ENCODE results near the gene FAM83E. TPM values are rescaled to one million over a fixed set of nuclear protein-coding genes. Genes with fewer than 3 reads are reported as not detected.

The FAM83E gene
- total RNA-seq (2014; rRNA removed; shearing (Covaris generic)) (2.3 and 4.5 TPM in 2 replicates), polyA plus RNA-seq (2016; fragmentation: Nextera tagmentation; extraction: Ambion mirVana) (0.90 and 1.0 TPM in 2 replicates)
- long read RNA-seq, result 0 reads

GRCh38 chr19:48614436-48615230 lies at the start of gene FAM83E:
TSS of gene FAM83E (minus strand) at chr19:48615076. CDS start at chr19:48613372, 1,704 bp downstream.
- Mint-ChIP-seq H3K9me3 (no peaks in the 10 kb centered on the region; the same call in 1 of the 3 replicates), H3K36me3 (ENCODE audit: low read depth) (peaks cover 53% of the 10 kb centered on the region), H3K27ac (peak within 1 kb of the TSS; percentile 98), H3K4me1 (peaks cover 44% of the 10 kb centered on the region), H3K27me3 (ENCODE audit: insufficient read depth, low read depth, poor library complexity) (peaks cover 43% of the 10 kb centered on the region), H3K4me3 (peak within 1 kb of the TSS; percentile 61)
- peak; percentile 93 for DNase-seq (ENCODE audit: low spot score)
- Histone ChIP-seq H3K27me3 (ENCODE audit: insufficient read depth) (no peaks in the 10 kb centered on the region), H3K27ac (ENCODE audit: low read depth) (peak within 1 kb of the TSS; percentile 99), H3K4me3 (peak within 1 kb of the TSS; percentile 49), H3K9me2 (ENCODE audit: insufficient read depth) (no peaks in the 10 kb centered on the region), H3K79me2 (replicated peaks; ENCODE audit: insufficient read depth) (peaks cover 33% of the 10 kb centered on the region), H3F3A (replicated peaks; ENCODE audit: low read depth) (peaks cover 47% of the 10 kb centered on the region), H3K36me3 (ENCODE audit: insufficient read depth) (peaks cover 32% of the 10 kb centered on the region), H3K4me1 (ENCODE audit: insufficient read depth) (peaks cover 39% of the 10 kb centered on the region), H2AFZ (no peak within 1 kb of the TSS), H3K4me2 (peak within 1 kb of the TSS; percentile 99), H4K20me1 (replicated peaks; ENCODE audit: insufficient read depth) (peaks cover 21% of the 10 kb centered on the region)
- peak; percentile 29 for ATAC-seq
- TF ChIP-seq CTCF (conservative IDR thresholded peaks at IDR 0.05; ENCODE audit: low read depth in 2 of 2) (peak in 1 of 2 experiments; percentile 14; a peak in 1 of 4 replicates), POLR2AphosphoS5 (IDR thresholded peaks at IDR 0.05; ENCODE audit: low read depth) (peak; percentile 68), ZNF331 (CRISPR knock-in tag; IDR thresholded peaks at IDR 0.05; ENCODE audit: low read depth) (no peak)

DNA sequence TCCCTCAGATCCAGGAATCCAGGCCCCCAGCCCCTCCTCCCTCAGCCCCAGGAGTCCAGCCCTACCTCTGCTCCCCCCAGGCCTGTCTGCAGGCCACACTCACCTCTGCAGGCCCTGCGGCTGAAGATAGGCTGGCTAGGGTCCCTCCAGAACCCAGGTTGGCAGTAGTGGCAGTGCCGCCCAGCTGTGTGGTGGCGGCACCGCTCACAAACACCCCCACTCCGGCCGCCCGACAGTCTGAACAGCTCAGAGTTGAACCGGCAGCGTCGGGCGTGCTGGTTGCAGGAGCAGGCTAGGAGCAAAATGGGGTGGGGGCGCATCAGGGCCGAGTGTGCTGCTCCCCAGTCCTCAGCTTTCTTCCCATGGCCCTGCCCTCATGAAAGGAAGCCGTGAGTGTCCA lies 49.6 kb upstream of the FAM83E start:
- H3K9me3 Mint-ChIP-seq, result peaks cover 11% of the 10 kb centered on the region
- Histone ChIP-seq H2AFZ (no peak overlapping the region), H3F3A (replicated peaks; ENCODE audit: low read depth) (no peaks in the 10 kb centered on the region), H3K4me2 (no peak overlapping the region), H3K36me3 (ENCODE audit: insufficient read depth) (no peaks in the 10 kb centered on the region), H3K4me1 (ENCODE audit: insufficient read depth) (no peaks in the 10 kb centered on the region), H3K27ac (ENCODE audit: low read depth) (no peak overlapping the region), H3K4me3 (no peak overlapping the region), H3K9me2 (ENCODE audit: insufficient read depth) (no peaks in the 10 kb centered on the region), H4K20me1 (replicated peaks; ENCODE audit: insufficient read depth) (no peaks in the 10 kb centered on the region), H3K27me3 (ENCODE audit: insufficient read depth) (no peaks in the 10 kb centered on the region), H3K79me2 (replicated peaks; ENCODE audit: insufficient read depth) (no peaks in the 10 kb centered on the region)
- H3K4me1 Mint-ChIP-seq, result no peaks in the 10 kb centered on the region
- H3K36me3 Mint-ChIP-seq (ENCODE audit: low read depth), result peaks cover 4% of the 10 kb centered on the region; the same call in 1 of the 3 replicates
- TF ChIP-seq REST (IDR thresholded peaks at IDR 0.05; ENCODE audit: unreplicated experiment) (no peak), EZH2 (IDR thresholded peaks at IDR 0.05; ENCODE audit: low read depth, unreplicated experiment) (no peak), STAT1 (IDR thresholded peaks at IDR 0.05; ENCODE audit: unreplicated experiment) (no peak), CTCF (conservative IDR thresholded peaks at IDR 0.05; ENCODE audit: low read depth in 2 of 2) (no peak), ZNF114 (CRISPR knock-in tag; IDR thresholded peaks at IDR 0.05) (no peak), NANOG (IDR thresholded peaks at IDR 0.05; ENCODE audit: borderline replicate concordance) (no peak)
- TF ChIP-seq, protein P1, sequence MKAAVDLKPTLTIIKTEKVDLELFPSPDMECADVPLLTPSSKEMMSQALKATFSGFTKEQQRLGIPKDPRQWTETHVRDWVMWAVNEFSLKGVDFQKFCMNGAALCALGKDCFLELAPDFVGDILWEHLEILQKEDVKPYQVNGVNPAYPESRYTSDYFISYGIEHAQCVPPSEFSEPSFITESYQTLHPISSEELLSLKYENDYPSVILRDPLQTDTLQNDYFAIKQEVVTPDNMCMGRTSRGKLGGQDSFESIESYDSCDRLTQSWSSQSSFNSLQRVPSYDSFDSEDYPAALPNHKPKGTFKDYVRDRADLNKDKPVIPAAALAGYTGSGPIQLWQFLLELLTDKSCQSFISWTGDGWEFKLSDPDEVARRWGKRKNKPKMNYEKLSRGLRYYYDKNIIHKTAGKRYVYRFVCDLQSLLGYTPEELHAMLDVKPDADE (IDR thresholded peaks at IDR 0.05), result no peak
- ATAC-seq, result no peak; the same call in 2 of the 3 replicates
- H3K27ac Mint-ChIP-seq, result no peak overlapping the region
- no peak for DNase-seq (ENCODE audit: low spot score)
- peaks cover 3% of the 10 kb centered on the region for H3K27me3 Mint-ChIP-seq (ENCODE audit: insufficient read depth, low read depth, poor library complexity)
- H3K4me3 Mint-ChIP-seq, result no peak overlapping the region
